Measurements from ENCODE around the gene LRFN4.

LRFN4 gene

DNA sequence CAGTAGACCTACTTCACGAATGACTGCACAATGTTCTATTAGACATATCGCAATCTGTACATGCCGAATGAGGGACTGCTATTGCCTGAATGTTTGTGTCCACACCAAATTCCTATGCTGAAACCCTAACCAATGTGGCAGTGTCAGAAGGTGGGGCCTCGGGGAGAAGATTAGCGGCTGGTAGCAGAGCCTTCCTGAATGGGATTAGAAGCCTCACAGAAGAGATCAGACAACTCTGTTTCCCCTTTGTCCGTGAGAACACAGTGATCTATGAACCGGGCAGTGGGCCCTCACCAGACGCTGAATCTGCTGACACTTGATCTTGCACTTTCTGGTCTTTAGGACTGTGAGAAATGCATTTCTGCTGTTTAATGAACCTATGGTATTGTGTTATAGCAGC is 33.1 kb downstream of the LRFN4 start:
- no peak for DNase-seq (ENCODE audit: low spot score)

DNA sequence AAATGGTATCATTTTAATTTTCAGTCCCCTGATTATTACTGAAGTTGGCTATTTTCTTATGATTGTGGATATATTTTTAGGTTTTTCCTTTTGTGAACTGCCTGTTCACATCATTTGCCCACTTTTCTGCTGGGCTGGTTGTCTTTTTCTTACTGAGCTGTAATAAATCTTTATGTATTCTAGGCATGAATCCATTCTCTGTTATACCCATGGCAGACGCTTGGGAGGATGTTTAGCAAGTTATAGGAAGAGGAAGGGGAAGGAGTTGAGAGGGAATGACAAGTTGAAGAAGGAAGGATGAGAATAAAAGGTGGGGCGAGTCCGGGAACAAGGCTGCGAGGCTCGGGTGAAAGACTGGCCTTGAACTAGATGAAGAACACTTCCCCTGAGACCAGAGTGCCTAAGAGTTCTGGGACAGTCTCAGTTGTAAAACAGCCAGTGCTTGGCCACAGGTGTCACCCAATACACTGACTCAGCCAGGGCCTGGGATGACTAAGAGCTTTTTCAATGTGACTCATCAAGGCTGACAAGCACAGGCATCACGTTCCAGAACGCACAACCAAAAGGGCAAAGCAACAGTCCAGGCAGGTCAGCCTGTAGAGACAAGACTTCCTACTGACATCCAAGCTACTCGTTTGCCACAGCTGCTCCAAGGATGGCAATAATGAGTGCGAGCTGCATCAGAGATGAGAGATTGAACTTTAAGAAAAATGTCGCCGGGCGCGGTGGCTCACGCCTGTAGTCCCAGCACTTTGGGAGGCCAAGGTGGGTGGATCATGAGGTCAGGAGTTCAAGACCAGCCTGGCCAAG is 35.2 kb downstream of the LRFN4 start:
- no peak for DNase-seq (ENCODE audit: low spot score)

DNA sequence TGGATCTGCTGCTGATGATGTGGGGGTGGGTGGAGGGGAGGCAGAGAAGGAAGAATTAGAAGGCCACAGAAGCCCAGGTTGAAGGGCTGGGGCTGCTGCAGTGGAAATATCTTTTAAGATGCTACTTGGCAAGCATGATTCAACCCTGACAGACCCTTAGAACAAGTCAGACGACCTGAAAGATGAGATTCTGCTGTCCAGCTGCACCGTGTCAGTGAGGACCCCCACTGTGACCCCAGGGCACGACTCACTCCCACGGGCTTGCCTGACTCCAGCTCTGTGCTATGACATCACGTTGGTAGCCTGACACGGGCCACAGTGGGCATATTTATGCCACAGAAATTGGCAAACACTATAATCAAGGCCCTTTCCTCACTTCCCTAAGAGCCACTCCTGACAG is 36.0 kb downstream of the LRFN4 start:
- DNase-seq (ENCODE audit: low spot score), result no peak

DNA sequence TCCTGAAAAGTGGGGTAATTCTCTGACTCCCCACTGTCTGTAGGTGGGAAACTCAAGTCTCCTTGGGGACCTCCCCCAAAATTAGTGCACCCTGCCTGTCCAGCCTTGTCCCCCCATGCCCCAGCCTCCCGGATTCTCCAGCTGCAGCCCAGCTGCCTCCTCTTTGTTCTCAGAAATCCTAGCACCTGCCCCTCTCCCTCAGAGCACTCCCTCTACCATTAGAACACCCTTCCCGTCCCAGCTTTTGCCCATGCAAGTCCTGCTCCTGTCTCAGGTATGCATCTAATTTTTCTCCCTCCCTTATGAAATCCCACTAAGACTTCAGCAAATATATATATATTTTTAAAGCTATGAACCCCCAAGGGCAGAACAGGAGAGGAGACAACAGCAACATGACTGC is 37.3 kb downstream of the LRFN4 start:
- no peak for DNase-seq (ENCODE audit: low spot score)

DNA sequence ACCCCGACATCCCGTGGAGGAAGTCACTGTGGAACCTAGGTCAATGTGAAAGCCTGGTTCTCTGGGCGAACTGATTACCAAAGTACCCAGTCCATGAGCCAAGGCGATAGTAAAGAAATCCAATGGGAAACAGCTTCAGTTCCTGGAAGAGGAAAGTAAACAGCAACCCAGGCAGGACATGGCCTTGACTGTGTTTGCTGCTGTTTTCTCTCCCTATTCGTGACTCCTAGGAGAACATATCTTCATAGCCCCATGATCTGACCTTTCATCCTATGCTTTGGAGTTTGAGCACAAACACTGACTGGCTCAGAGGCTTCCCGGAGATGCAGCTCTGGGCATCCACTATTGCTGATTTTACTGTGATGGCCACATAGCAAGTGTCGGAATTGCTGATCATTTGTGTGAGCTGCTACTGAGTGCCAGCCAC is 45.1 kb downstream of the LRFN4 start:
- DNase-seq (ENCODE audit: low spot score), result no peak

DNA sequence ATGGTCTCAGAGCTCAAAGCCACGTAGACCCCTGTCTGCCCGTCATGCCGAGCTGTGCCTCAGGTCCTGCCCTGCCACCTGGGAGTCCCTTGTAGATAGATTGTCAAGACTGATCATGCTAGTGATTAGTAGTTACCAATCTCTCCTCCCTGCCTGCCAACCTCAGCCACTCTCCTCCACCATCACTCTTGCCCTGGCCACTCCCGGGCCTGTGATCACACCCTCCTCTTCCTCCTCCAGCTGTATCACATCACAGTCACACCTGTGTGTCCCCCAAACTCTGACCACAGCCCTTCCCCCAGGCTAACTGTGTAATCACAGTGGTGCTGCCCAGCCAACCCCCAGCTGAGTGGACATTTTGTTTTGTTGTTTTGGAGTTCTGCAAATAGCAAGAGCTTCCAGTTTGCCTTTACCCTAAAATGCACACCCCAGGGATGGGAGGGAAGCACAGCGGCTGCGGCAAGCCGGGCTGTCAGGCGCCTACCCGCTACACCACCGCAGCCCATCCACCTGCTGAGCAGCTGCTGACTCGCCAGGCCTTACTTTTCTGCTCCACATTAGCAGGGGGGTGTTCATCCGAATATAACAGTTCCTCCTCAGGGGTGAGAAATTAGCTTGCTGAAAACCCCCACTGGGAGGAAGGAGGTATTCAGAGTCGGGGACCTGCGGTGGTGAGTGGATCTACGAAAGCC is 45.8 kb downstream of the LRFN4 start:
- DNase-seq (ENCODE audit: low spot score), result no peak

DNA sequence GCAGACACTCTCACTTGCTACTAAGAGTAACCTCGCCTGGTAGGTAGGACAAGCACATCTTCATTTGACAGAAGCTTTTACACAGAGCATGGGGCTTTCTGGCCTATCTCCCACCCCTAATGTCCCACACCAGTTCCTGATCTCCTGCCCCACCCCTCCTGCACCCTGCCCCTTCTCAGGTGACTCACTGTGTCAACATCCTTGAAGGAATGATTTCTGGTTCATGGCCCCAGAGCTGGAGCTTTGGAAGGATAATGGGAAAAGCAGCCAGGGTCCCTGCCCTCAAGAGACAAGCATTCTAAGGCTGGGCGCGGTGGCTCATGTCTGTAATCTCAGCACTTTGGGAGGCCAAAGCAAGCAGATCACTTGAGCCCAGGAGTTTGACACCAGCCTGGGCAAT is 47.2 kb downstream of the LRFN4 start:
- DNase-seq (ENCODE audit: low spot score), result no peak

DNA sequence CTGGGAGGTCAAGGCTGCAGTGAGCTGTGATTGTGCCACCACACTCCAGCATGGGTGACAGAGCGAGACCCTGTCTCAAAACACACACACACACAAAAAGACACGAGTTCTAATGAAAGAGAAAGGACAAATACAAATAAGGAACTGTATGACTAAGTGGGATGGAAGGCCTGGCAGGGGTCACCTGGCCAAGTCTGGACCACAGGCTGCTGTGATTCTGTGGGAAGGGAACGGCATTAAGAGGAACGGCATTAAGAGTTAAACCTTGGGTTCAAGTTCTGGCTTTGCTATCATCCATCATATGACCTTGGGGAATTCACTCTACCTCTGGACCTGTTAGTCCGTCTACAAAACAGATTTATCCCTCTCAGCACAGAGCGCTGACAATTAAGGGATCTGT is 47.7 kb downstream of the LRFN4 start:
- DNase-seq (ENCODE audit: low spot score), result no peak

DNA sequence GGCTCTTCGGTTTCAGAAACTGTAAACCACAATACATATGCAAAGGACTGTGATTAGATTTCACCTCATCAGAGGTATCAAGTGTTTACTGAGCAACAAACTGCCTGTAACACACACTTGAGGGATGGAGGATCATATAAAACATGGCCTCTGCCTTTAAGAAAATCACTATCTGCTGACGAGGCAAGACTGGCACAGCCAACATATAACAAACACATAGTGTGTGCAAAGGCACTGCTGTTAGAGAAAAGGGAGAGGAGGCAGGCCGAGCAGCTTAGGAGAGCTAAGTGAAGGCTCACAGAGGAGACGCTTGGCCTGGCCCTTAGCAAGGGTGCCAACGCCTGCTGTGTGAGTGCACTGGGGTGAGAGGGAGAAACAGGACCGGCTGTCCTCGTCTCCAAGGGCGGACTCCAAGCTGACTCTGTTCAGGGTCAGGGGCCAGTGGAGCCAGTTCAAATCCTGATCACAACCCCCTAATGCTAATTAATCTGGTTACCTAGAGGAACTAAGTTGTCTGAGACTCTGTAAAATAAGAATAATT is 48.2 kb downstream of the LRFN4 start:
- DNase-seq (ENCODE audit: low spot score), result no peak

DNA sequence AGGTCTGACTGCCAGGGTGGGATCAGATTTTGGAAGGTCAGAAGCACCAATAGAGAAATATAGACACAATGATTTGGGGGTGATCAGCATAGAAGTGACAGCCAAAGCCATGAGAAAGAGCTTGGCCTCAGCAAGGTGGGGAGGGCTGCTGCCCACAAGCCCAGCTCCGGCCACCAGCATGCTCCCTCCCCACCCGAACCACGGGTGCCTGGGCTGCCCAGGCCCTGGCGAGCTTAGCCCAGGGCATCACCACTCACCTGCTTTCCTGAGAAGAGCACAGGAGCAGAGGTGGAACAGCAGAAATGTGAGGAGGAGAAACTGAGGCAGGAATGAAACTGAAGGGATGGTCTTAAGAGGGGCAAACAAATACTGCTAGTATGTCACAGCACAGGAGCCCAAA is 48.8 kb downstream of the LRFN4 start:
- no peak for DNase-seq (ENCODE audit: low spot score)

- no peak for DNase-seq (ENCODE audit: low spot score)
Observed at GRCh38 chr11:66906061-66906733, 49.3 kb downstream of the LRFN4 start.

GRCh38 chr11:66907751-66908630 is 51.1 kb downstream of the LRFN4 start:
- no peak for DNase-seq (ENCODE audit: low spot score)

DNA sequence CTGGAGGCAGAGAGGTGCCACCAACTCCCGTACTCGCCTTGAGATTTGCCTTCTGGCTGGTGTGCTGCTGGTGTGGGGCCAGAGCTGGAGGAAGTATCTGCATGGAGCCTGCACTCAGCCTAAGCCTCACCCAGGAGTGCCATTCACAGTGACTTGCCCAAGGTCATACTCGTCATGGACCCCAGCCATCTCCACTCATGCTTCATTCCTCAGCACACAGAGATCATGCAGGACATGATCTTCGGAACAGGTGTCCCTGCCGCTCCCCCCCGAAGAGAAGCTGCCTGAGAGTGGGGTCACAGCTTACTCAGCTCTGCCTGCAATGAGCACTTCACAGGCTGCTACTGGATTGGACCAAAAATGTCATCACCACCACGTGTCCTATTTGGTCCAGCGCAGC is 52.3 kb downstream of the LRFN4 start:
- DNase-seq (ENCODE audit: low spot score), result no peak

GRCh38 chr11:66910016-66910415 is 53.2 kb downstream of the LRFN4 start:
- no peak for DNase-seq (ENCODE audit: low spot score)

All from CD4-positive, alpha-beta T cell treated with Interleukin-6 at 100 ng/mL for 8 hours (primary cell).